ENCODE measurements around the gene RPIA. TPM values are rescaled to one million over a fixed set of nuclear protein-coding genes. Genes with fewer than 3 reads are reported as not detected.
A peak's percentile ranks its signal among the peaks of the same experiment; 100 is the strongest.

RPIA gene
- total RNA-seq, 1 donor from 2014 or later = 13.3 TPM

DNA sequence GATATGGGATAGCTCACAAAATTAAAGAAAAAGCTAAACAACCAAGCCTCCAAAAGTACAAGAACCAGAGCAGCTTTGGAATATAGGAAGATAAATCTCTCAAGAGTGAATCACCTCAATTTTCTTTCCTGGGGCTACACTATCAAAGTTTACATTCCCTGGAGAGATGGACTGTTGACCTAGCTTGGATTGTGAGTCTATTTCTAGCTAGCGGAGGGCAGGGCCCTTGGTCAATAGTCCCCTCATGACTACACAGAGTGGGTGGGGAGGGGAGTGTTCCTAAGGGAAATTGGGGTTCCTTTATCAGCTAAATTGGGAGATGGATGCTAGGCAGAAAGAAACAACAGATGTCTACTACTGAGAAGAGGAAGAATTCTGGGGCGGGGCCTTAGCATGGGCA is 34.3 kb upstream of the RPIA start:
- H3K4me3 Mint-ChIP-seq (ENCODE audit: unreplicated experiment) = peak overlapping the region; percentile 57
- peaks cover 27% of the 10 kb centered on the region for H3K4me1 Mint-ChIP-seq (ENCODE audit: low read depth, unreplicated experiment)
- Histone ChIP-seq H3K4me2 (ENCODE audit: low read length) (peak overlapping the region; percentile 28), H3K27ac (ENCODE audit: low read depth, low read length) (peak overlapping the region; percentile 70), H4K20me1 (ENCODE audit: insufficient read depth, low read length) (no peaks in the 10 kb centered on the region), H3K4me1 (ENCODE audit: insufficient read depth, low read length) (peaks cover 21% of the 10 kb centered on the region), H3K79me2 (ENCODE audit: insufficient read depth, low read length) (no peaks in the 10 kb centered on the region), H3K4me3 (ENCODE audit: insufficient read depth, low read depth, low read length) (no peak overlapping the region), H3K9ac (ENCODE audit: low read length) (no peak overlapping the region), H3K36me3 (ENCODE audit: insufficient read depth, low read length) (no peaks in the 10 kb centered on the region), H3K9me3 (ENCODE audit: insufficient read depth, low read depth, low read length) (no peaks in the 10 kb centered on the region), H3K27me3 (ENCODE audit: insufficient read depth, low read length) (no peaks in the 10 kb centered on the region), H2AFZ (ENCODE audit: low read depth, low read length) (no peak overlapping the region)
- no peaks in the 10 kb centered on the region for H3K36me3 Mint-ChIP-seq (ENCODE audit: low read depth, unreplicated experiment)
- FAIRE-seq (no peak), DNase-seq (ENCODE audit: low read depth) (peak; percentile 23)
- peak overlapping the region; percentile 73 for H3K27ac Mint-ChIP-seq (ENCODE audit: unreplicated experiment)
- TF ChIP-seq, protein P1, sequence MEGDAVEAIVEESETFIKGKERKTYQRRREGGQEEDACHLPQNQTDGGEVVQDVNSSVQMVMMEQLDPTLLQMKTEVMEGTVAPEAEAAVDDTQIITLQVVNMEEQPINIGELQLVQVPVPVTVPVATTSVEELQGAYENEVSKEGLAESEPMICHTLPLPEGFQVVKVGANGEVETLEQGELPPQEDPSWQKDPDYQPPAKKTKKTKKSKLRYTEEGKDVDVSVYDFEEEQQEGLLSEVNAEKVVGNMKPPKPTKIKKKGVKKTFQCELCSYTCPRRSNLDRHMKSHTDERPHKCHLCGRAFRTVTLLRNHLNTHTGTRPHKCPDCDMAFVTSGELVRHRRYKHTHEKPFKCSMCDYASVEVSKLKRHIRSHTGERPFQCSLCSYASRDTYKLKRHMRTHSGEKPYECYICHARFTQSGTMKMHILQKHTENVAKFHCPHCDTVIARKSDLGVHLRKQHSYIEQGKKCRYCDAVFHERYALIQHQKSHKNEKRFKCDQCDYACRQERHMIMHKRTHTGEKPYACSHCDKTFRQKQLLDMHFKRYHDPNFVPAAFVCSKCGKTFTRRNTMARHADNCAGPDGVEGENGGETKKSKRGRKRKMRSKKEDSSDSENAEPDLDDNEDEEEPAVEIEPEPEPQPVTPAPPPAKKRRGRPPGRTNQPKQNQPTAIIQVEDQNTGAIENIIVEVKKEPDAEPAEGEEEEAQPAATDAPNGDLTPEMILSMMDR (IDR thresholded peaks at IDR 0.05; ENCODE audit: insufficient read depth, low read depth, low read length) = no peak
- TF ChIP-seq EZH2 (IDR thresholded peaks at IDR 0.05; ENCODE audit: insufficient read depth, low read length) = no peak
- H3K9me3 Mint-ChIP-seq (ENCODE audit: unreplicated experiment) = peaks cover 2% of the 10 kb centered on the region
- H3K27me3 Mint-ChIP-seq (ENCODE audit: low read depth, unreplicated experiment) = no peaks in the 10 kb centered on the region

DNA sequence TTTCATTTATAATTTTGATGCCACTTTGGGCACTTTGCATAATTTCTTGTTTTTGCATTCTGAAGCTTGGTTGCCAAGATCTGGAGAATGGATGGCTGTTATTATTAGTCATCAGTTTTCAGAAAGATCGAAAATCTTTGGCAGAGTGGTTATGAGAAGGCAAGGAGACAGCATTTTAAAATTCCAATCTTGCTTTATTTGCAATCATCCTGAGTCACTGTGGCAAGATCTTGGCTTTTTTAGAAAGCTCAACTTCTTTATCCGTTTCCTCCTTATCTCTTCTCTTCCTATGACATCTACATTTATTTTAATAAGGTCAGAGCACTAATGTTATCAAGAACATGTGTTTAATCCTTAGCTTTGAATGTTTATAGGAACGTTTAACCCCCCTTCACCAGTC is 33.1 kb upstream of the RPIA start:
- Histone ChIP-seq H2AFZ (ENCODE audit: low read depth, low read length) (no peak overlapping the region), H3K4me1 (ENCODE audit: insufficient read depth, low read length) (peaks cover 21% of the 10 kb centered on the region), H3K27me3 (ENCODE audit: insufficient read depth, low read length) (no peaks in the 10 kb centered on the region), H3K4me3 (ENCODE audit: insufficient read depth, low read depth, low read length) (no peak overlapping the region), H3K27ac (ENCODE audit: low read depth, low read length) (peak overlapping the region; percentile 62), H3K4me2 (ENCODE audit: low read length) (peak overlapping the region; percentile 26), H3K9ac (ENCODE audit: low read length) (peak overlapping the region; percentile 29), H4K20me1 (ENCODE audit: insufficient read depth, low read length) (no peaks in the 10 kb centered on the region), H3K36me3 (ENCODE audit: insufficient read depth, low read length) (no peaks in the 10 kb centered on the region), H3K9me3 (ENCODE audit: insufficient read depth, low read depth, low read length) (no peaks in the 10 kb centered on the region), H3K79me2 (ENCODE audit: insufficient read depth, low read length) (no peaks in the 10 kb centered on the region)
- H3K27me3 Mint-ChIP-seq (ENCODE audit: low read depth, unreplicated experiment) = no peaks in the 10 kb centered on the region
- FAIRE-seq = no peak
- peaks cover 27% of the 10 kb centered on the region for H3K4me1 Mint-ChIP-seq (ENCODE audit: low read depth, unreplicated experiment)
- no peak overlapping the region for H3K4me3 Mint-ChIP-seq (ENCODE audit: unreplicated experiment)
- peak overlapping the region; percentile 98 for H3K27ac Mint-ChIP-seq (ENCODE audit: unreplicated experiment)
- no peak for TF ChIP-seq EZH2 (IDR thresholded peaks at IDR 0.05; ENCODE audit: insufficient read depth, low read length)
- TF ChIP-seq, protein P1 (IDR thresholded peaks at IDR 0.05; ENCODE audit: insufficient read depth, low read depth, low read length) = no peak
- no peaks in the 10 kb centered on the region for H3K36me3 Mint-ChIP-seq (ENCODE audit: low read depth, unreplicated experiment)
- H3K9me3 Mint-ChIP-seq (ENCODE audit: unreplicated experiment) = peaks cover 2% of the 10 kb centered on the region
- peak; percentile 68 for DNase-seq (ENCODE audit: low read depth)

DNA sequence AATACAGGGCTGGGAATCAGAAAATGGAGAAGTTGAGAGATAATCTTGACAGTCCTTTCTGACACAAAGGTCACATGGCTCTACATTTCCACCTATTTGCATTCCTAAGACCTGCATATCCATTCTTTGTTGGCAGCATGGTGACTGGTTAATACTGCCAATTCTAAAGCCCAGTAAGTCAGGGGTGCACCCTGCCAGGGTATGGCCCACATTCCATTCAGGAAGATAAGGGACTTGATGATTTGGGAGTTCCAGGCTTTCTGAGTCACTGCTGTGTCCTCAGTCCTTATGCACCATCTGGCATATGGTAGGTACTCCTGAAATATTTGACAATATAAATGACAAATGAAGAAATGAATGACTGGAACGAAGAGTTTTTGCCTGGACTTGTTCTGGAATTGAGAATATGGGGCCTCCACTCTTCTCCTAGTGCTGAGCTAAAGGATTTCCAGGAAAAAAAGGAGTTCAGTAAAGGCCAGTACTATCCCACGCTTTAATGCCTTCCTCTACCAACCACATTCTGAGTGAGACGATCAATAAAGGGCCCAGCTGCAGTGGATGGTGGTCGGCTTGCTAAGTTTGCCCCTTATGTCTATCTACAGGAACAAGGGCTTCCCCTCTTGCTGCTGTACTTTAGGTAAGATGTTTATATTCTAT is 32.5 kb upstream of the RPIA start:
- Histone ChIP-seq H3K4me3 (ENCODE audit: insufficient read depth, low read depth, low read length) (no peak overlapping the region), H3K9ac (ENCODE audit: low read length) (peak overlapping the region; percentile 29), H3K36me3 (ENCODE audit: insufficient read depth, low read length) (no peaks in the 10 kb centered on the region), H3K9me3 (ENCODE audit: insufficient read depth, low read depth, low read length) (no peaks in the 10 kb centered on the region), H3K79me2 (ENCODE audit: insufficient read depth, low read length) (no peaks in the 10 kb centered on the region), H3K27ac (ENCODE audit: low read depth, low read length) (peak overlapping the region; percentile 62), H2AFZ (ENCODE audit: low read depth, low read length) (no peak overlapping the region), H3K4me1 (ENCODE audit: insufficient read depth, low read length) (peaks cover 21% of the 10 kb centered on the region), H3K4me2 (ENCODE audit: low read length) (peak overlapping the region; percentile 26), H3K27me3 (ENCODE audit: insufficient read depth, low read length) (no peaks in the 10 kb centered on the region), H4K20me1 (ENCODE audit: insufficient read depth, low read length) (no peaks in the 10 kb centered on the region)
- no peaks in the 10 kb centered on the region for H3K27me3 Mint-ChIP-seq (ENCODE audit: low read depth, unreplicated experiment)
- FAIRE-seq (no peak), DNase-seq (ENCODE audit: low read depth) (peak; percentile 61)
- H3K27ac Mint-ChIP-seq (ENCODE audit: unreplicated experiment) = peak overlapping the region; percentile 98
- no peaks in the 10 kb centered on the region for H3K36me3 Mint-ChIP-seq (ENCODE audit: low read depth, unreplicated experiment)
- H3K4me1 Mint-ChIP-seq (ENCODE audit: low read depth, unreplicated experiment) = peaks cover 27% of the 10 kb centered on the region
- peaks cover 2% of the 10 kb centered on the region for H3K9me3 Mint-ChIP-seq (ENCODE audit: unreplicated experiment)
- no peak overlapping the region for H3K4me3 Mint-ChIP-seq (ENCODE audit: unreplicated experiment)
- TF ChIP-seq EZH2 (IDR thresholded peaks at IDR 0.05; ENCODE audit: insufficient read depth, low read length) = no peak
- TF ChIP-seq, protein P1 (IDR thresholded peaks at IDR 0.05; ENCODE audit: insufficient read depth, low read depth, low read length) = no peak
